ENCODE results near the gene OTUB1.

The OTUB1 gene

GRCh38 chr11:63978551-63979239 is 7.5 kb upstream of the OTUB1 start:
- FAIRE-seq, result no peak

GRCh38 chr11:63979426-63979825 is 6.8 kb upstream of the OTUB1 start:
- FAIRE-seq, result no peak

GRCh38 chr11:63985812-63986155 is 454 bp upstream of the OTUB1 start:
- FAIRE-seq, result no peak

- no peak for FAIRE-seq
These were observed 785 bp downstream of the OTUB1 start for GRCh38 chr11:63986932-63987513.

GRCh38 chr11:63991558-63991957 is 5.3 kb downstream of the OTUB1 start:
- FAIRE-seq, result no peak

- no peak for FAIRE-seq
These were observed 6.9 kb downstream of the OTUB1 start for GRCh38 chr11:63993100-63993499.

- FAIRE-seq, result no peak
These were observed 7.8 kb downstream of the OTUB1 start for GRCh38 chr11:63993993-63994392.

- no peak for FAIRE-seq
These were observed 10.3 kb downstream of the OTUB1 start for GRCh38 chr11:63996512-63996911.

- FAIRE-seq, result no peak
These were observed 11.0 kb downstream of the OTUB1 start for GRCh38 chr11:63997104-63997700.

GRCh38 chr11:63997801-63998337 is 11.6 kb downstream of the OTUB1 start:
- no peak for FAIRE-seq

GRCh38 chr11:63998558-63999348 is 12.5 kb downstream of the OTUB1 start:
- no peak for FAIRE-seq

GRCh38 chr11:63999349-64000025 is 13.2 kb downstream of the OTUB1 start:
- no peak for FAIRE-seq

- no peak for FAIRE-seq
These were observed 13.9 kb downstream of the OTUB1 start for GRCh38 chr11:64000026-64000739.

- FAIRE-seq, result no peak
These were observed 14.7 kb downstream of the OTUB1 start for GRCh38 chr11:64000740-64001483.

GRCh38 chr11:64001484-64002420 is 15.5 kb downstream of the OTUB1 start:
- FAIRE-seq, result no peak

- no peak for FAIRE-seq
These were observed 17.8 kb downstream of the OTUB1 start for GRCh38 chr11:64003807-64004589.

GRCh38 chr11:64004590-64004984 is 18.3 kb downstream of the OTUB1 start:
- FAIRE-seq, result no peak

- FAIRE-seq, result no peak
These were observed 19.5 kb downstream of the OTUB1 start for GRCh38 chr11:64005691-64006090.

GRCh38 chr11:64006398-64006797 is 20.2 kb downstream of the OTUB1 start:
- no peak for FAIRE-seq
